Urinary bladder (tissue), 4 donors: ENCODE results near the gene TBC1D19. TPM values are rescaled to one million over a fixed set of nuclear protein-coding genes. Genes with fewer than 3 reads are reported as not detected.
"Not testable (repeated sequence)": the region's sequence is repeated elsewhere in the genome, so short reads cannot be mapped to it uniquely, and the experiment has no call there.

Experiments used
- DNase-seq: peaks from one replicate; pipeline ENCODE4 v3.0.0-alpha.2; 2015; ENCODE audit errors: extremely low spot score
- H3K27ac ChIP-seq: one replicate; pipeline ENCODE4 v1.5.1; 2013; ENCODE audit warnings: low read depth, mild to moderate bottlenecking, moderate library complexity
- H3K36me3 ChIP-seq: one replicate; pipeline ENCODE4 v1.6.1; 2013; ENCODE audit warnings: mild to moderate bottlenecking, moderate library complexity; ENCODE audit not compliant: insufficient read depth
- H3K4me1 ChIP-seq: one replicate; pipeline ENCODE4 v1.6.1; 2013; ENCODE audit warnings: mild to moderate bottlenecking, moderate library complexity; ENCODE audit not compliant: insufficient read depth
- H3K4me3 ChIP-seq: one replicate; pipeline ENCODE4 v1.5.1; 2013; ENCODE audit warnings: low read depth, low read length
- WGBS: extraction: QIAGEN DNeasy Blood & Tissue Kit; methylation state at CpG from one replicate; pipeline ENCODE4 v1.1.7; 2013; 5-methylcytosine and 5-hydroxymethylcytosine counted together
- polyA plus RNA-seq: library from polyadenylated mRNA; stranded (reverse); fragments of 200-250 nt; gene quantifications from one replicate; pipeline ENCODE4 v1.2.3, GENCODE V29; 2013
- total RNA-seq: library from RNA; depleted of rRNA; stranded (reverse); fragments of >200 nt; gene quantifications from one replicate; pipeline ENCODE4 v1.2.3, GENCODE V29; 2014
- donor health status: healthy with polysubstance abuse.
- donor health status: healthy.

Gene TBC1D19
- total and polyA plus RNA-seq, 2 donors: 7.2 to 77.0 TPM

DNA sequence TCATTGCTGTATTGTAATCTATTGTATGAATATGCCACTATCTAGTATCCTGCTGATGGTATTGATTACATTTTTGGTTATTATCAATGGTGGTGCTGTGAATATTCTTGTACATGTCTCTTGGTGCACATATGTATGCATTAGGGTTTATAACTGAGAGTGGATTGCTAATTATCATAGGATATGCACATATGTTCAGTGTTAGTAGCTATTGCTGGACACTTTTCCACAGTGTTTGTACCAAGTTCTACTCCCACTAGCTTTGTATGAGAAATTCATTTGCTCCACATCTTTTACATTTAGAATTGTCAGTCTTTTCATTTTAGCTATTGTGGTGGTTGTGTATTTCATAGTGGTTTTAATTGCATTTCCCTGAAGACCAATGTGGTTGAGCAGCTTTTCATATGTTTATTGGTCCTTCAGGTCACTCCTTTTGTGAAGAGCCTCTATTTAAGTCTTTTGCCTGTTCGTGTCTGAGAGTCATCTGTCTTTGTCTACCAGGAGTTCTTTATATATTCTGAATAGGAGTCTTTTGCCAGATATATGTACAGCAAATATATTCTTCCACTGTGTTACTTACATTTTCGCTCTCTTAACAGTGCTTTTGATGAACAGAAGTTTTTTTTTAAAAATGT lies 87.1 kb downstream of the TBC1D19 start:
- no peaks in the 10 kb centered on the region for H3K36me3 ChIP-seq
- no peaks in the 10 kb centered on the region for H3K4me1 ChIP-seq
- no peak overlapping the region for H3K27ac ChIP-seq
- no peak overlapping the region for H3K4me3 ChIP-seq
- 97% methylated on average over 2 of the region's 2 CpGs for WGBS
- DNase-seq: no peak

DNA sequence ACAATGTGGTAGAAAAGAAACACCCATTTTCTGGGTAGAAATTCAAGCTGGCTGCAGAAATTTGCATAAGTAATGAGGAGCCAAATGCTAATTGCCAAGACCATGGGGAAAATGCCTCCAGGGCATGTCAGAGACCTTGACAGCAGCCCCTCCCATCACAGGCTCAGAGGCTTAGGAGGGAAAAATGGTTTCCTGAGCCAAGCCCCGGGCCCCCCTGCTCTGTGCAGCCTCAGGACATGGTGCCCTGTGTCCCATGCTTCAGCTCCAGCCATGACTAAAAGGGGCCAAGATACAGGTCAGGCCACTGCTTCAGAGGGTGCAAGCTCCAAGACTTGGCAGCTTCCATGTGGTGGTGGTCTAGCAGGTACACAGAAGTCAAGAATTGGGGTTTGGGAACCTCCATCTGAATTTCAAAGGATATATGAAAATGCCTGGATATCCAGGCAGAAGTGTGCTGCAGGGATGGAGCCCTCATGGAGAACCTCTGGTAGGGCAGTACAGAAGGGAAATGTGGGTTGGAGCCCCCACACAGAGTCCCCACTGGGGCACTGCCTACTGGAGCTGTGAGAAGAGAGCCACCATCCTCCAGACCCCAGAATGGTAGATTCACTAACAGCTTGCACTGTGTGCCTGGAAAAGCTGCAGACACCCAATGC lies 95.3 kb downstream of the TBC1D19 start:
- not testable (repeated sequence) for H3K4me3 ChIP-seq, DNase-seq, H3K27ac ChIP-seq, H3K36me3 ChIP-seq, H3K4me1 ChIP-seq
- 94% methylated on average over 1 of the region's 1 CpG for WGBS

DNA sequence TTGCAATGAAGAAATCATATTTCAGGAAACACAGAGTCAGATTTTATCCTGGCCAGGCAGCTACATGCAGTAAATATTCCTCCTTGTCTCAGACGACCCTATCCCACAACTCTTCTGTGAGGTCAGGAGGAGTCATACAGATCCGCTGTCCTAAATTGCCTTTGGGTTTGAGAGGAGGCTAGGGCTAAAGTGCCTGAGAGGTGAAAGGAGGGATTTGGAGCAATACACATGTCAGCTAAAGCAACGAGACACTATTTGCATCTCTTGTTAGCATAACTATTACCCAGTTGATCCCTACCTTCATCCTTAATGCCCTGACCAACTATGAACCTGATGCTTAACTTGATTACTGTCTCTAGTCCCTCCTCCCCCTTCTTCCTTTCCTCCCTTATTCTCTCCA lies 98.6 kb downstream of the TBC1D19 start:
- no peak overlapping the region for H3K27ac ChIP-seq
- no peak for DNase-seq
- H3K4me3 ChIP-seq: no peak overlapping the region
- no peaks in the 10 kb centered on the region for H3K4me1 ChIP-seq
- H3K36me3 ChIP-seq: peaks cover 4% of the 10 kb centered on the region
- WGBS: 78% methylated on average over 3 of the region's 3 CpGs

DNA sequence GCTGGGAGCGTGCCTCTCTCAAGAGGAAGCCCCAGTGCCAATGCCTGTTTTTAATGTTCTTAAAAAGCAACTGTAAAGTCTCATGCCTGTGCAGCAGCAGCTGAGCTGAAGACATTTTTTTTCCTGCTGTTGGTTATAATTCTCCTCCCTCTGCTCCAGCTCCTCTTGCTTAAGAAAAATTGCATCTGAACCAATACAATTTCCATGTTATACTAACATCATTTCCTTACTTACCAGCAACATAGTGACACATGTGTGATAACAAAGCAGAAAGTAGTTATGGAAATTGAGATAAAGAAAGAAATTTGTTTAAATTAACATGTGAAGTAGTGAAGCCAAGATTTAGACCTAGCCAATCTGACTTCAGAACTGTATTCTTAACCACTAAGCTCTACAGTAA lies 101.4 kb downstream of the TBC1D19 start:
- DNase-seq: no peak
- WGBS: 82% methylated on average over 1 of the region's 1 CpG

DNA sequence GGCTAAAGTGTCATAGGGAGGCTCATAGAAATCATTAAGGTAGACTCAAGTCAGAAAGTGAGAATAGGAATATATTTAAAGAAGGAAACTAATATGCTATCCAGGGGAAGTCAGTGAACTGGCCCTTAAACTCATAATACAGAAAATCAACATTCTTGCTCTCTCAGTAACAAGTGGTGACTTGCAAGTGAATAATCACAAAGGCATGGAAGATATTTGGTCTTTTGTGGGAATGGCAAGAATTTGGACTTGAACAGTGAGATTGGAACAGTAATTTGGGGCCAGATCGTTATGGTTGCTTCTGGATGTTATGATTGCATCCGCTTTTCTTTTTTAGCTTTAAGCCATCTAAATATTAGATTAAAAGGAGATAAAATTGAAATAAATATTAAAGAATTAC lies 103.8 kb downstream of the TBC1D19 start:
- H3K27ac ChIP-seq: no peak overlapping the region
- H3K4me1 ChIP-seq: no peaks in the 10 kb centered on the region
- 80% methylated on average over 2 of the region's 2 CpGs for WGBS
- H3K4me3 ChIP-seq: no peak overlapping the region
- peak; percentile 2 for DNase-seq
- H3K36me3 ChIP-seq: peaks cover 2% of the 10 kb centered on the region

More for the DNA sequence above, 101.4 kb downstream of the TBC1D19 start:
- Histone ChIP-seq H3K36me3 (peaks cover 2% of the 10 kb centered on the region), H3K4me1 (no peaks in the 10 kb centered on the region), H3K27ac (no peak overlapping the region), H3K4me3 (no peak overlapping the region)

DNA sequence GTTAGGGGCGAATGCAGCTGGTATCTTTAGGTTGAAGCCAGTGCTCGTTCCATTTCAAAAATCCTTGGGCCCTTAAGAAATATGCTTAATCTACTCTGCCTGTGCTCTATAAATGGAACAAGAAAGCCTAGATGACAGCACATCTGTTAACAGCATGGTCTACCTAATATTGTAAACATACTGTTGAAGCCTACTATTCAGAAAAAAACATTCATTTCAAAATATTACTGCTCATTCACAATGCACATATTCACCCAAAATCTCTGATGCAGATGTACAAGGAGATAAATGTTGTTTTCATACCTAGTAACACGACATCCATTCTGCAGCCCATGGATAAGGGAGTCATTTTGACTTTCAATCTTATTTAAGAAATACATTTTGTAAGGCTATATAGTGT lies 106.6 kb downstream of the TBC1D19 start:
- Histone ChIP-seq H3K4me3 (no peak overlapping the region), H3K36me3 (no peaks in the 10 kb centered on the region), H3K27ac (no peak overlapping the region), H3K4me1 (no peaks in the 10 kb centered on the region)
- DNase-seq: no peak
- 96% methylated on average over 3 of the region's 3 CpGs for WGBS

DNA sequence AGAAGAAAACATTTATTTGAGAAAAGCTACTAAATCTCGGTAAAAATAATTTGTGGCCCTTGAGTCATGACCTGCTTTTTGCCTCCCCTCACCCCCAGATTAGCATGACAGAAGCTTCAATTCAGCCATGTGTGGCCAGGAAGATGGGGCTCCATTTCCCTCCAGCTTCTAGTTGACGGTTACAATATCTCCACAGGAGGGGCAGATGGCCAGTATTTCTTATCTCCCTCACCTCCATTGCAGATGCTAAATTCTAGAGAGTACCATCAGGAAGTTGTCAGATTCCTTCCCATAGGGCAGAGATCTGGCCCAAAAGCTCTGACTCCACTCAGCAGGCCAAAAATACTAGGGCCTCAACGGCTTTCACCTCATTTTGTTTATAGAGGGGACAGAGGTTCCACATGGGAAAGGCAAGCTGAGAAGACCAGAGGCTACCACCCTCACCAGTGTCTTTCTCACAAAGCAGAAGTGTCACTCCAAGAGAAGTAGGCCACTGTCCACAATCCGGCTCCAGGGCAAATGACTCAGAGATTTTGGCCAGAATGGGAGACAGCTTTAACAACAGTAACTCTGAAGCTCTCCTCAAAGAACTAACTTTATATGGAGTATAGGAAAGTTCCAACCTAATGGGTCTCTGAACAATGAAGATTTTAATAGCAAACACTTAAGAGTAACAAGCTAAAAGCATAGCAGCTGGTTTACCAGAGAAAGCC lies 108.3 kb downstream of the TBC1D19 start:
- no peak overlapping the region for H3K4me3 ChIP-seq
- H3K4me1 ChIP-seq: no peaks in the 10 kb centered on the region
- no peak overlapping the region for H3K27ac ChIP-seq
- DNase-seq: no peak
- WGBS: 89% methylated on average over 4 of the region's 4 CpGs
- H3K36me3 ChIP-seq: no peaks in the 10 kb centered on the region

DNA sequence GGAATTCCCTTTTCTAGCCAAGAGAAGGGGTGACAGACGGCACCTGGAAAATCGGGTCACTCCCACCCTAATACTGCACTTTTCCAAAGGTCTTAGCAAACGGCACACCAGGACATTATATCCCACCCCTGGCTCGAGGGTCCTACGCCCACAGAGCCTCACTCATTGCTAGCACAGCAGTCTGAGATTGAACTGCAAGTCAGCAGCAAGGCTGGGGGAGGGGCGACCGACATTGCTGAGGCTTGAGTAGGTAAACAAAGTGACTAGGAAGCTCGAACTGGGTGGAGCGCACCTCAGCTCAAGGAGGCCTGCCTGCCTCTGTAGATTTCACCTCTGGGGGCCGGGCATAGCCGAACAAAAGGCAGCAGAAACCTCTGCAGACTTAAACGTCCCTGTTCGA lies 110.2 kb downstream of the TBC1D19 start:
- H3K27ac ChIP-seq, DNase-seq, H3K4me3 ChIP-seq, H3K4me1 ChIP-seq, H3K36me3 ChIP-seq: not testable (repeated sequence)
- WGBS: 97% methylated on average over 13 of the region's 13 CpGs

DNA sequence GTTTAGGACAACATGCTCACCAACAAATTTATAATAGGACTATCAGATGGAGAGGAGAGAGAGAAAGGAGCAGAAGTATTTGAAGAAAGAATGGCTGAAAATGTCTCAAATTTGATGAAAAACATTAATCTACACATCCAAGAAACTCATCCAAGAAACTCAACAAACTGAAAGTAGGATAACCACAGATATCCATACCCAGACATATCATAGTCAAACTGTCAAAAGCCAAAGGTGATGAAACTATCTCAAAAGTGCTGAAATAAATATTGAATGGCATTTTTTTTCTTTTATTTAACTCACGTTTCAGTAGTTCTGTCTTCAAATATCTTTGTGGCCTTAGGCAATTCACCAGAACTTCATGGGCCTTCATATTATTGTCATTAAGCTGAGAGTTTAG lies 116.2 kb downstream of the TBC1D19 start:
- H3K36me3 ChIP-seq: no peaks in the 10 kb centered on the region
- H3K4me3 ChIP-seq: no peak overlapping the region
- DNase-seq: no peak
- 78% methylated on average over 1 of the region's 1 CpG for WGBS
- H3K27ac ChIP-seq: no peak overlapping the region
- H3K4me1 ChIP-seq: no peaks in the 10 kb centered on the region

DNA sequence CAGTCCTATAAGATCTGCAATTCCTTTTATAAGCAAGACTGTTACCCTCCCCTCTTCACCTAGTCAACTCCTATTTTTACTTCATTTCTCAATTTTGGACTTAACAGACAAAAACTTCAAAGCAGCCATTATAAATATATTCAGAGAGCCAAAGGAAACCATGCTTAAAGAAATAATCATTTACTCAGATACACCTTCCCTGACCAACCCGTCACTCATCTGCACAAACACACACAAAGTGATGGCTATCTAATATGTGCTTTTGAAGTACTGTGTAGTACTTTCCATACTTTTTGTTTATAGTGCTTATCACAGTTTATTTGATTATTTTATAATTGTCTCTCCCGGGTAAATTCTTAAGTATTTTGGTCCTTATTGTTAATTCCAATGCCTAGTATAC lies 117.2 kb downstream of the TBC1D19 start:
- DNase-seq: no peak
- Histone ChIP-seq H3K4me1 (no peaks in the 10 kb centered on the region), H3K27ac (no peak overlapping the region), H3K4me3 (no peak overlapping the region), H3K36me3 (no peaks in the 10 kb centered on the region)
- WGBS: 64% methylated on average over 2 of the region's 2 CpGs

DNA sequence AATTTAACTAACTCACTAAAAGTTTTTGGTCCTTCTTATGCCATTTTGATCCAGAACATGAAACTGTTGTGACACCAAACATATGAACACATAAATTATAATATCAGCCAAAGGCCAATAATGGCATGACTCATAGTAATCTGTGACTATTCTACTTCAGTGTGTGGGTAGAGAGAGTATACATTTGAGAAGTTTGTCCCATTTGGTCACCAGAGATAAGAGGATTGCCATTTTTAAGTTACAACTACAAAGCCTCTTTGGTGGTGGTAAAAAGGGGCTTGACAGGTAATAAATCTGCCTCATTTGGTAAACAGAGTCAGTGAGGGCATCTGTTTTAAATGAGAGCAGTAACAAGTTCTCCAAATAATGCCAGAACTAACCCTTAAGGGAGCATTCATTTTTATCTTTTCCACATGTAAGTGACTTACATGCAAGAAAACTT lies 117.9 kb downstream of the TBC1D19 start:
- Histone ChIP-seq H3K4me1 (no peaks in the 10 kb centered on the region), H3K4me3 (no peak overlapping the region), H3K27ac (no peak overlapping the region), H3K36me3 (no peaks in the 10 kb centered on the region)
- no peak for DNase-seq

DNA sequence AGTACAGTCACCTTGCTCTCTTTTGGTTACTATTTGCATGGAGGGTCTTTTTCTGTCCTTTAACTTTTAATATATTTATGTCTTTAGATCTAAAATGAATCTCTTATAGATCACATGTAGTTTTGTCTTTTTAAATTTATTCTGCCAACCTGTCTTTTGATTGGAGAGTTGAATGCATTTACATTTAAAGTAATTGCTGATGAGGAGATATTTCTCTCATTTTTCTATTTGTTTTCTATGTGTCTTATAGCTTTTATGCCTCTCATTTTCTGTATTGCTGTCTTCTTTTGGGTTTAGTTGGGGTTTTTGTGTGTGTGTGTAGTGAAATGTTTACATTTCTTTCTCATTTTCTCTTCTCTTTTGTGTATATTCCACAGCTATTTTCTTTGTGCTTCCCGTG lies 123.5 kb downstream of the TBC1D19 start:
- Histone ChIP-seq H3K4me1 (no peaks in the 10 kb centered on the region), H3K27ac (no peak overlapping the region)
- 89% methylated on average over 1 of the region's 1 CpG for WGBS

DNA sequence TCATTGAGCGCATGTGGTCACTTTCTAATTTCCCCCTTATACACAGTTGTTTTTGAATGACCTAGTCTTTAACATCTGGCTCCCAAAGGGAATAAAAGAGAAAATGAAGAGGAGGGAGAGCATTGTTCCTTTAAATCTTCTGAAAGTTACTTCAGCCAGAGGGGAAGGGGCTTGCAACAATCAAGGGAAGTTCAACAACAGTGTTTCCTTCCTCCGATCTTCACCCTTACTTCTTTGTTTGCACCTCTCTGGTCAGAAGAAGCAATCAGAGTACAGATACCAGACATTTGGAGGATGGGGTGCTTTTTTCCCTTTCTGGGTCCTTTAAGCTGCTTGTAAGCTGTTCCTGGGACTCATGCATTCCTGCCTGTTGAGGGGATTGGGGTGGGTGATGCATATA lies 125.4 kb downstream of the TBC1D19 start:
- no peak for DNase-seq
- Histone ChIP-seq H3K4me1 (no peaks in the 10 kb centered on the region), H3K4me3 (no peak overlapping the region), H3K27ac (no peak overlapping the region), H3K36me3 (no peaks in the 10 kb centered on the region)
- 94% methylated on average over 2 of the region's 2 CpGs for WGBS

More for the DNA sequence above, 123.5 kb downstream of the TBC1D19 start:
- no peak overlapping the region for H3K4me3 ChIP-seq
- no peak for DNase-seq
- no peaks in the 10 kb centered on the region for H3K36me3 ChIP-seq

DNA sequence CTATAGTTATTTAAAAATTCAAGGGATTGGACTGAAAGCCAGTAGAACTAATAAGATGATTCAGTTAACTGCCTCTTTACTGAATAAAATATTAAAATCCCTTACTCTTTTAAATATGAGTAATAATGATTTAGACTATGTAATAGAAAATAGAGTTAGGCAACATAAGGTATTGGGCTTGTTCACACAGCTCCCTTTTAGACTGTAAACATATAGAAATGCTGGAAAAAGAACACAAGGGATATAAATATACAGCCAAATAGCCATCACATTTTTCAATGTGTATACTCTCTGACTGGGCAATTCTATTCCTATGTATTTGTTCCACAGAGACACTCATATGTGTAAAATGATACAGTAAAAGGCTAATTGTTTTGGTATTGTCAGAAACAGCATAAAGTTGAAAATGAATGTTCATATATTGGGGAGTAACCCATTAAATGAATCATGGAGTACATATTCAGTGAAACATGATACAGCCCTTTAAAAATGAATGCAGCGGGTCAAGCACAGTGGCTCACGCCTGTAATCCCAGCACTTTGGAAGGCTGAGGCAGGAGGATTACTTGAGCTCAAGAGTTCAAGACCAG lies 129.8 kb downstream of the TBC1D19 start:
- no peaks in the 10 kb centered on the region for H3K36me3 ChIP-seq
- H3K4me1 ChIP-seq: no peaks in the 10 kb centered on the region
- no peak overlapping the region for H3K4me3 ChIP-seq
- no peak for DNase-seq
- WGBS: 97% methylated on average over 2 of the region's 2 CpGs
- H3K27ac ChIP-seq: no peak overlapping the region
